HG03442 (cell line): Measurements from ENCODE around the gene SLC16A10.
"Not testable (repeated sequence)": the region's sequence is repeated elsewhere in the genome, so short reads cannot be mapped to it uniquely, and the experiment has no call there.

Source experiments
- ATAC-seq: cut with Tn5 transposase; IDR thresholded peaks from one replicate; pipeline ENCODE4 v1.9.1; 2021; ENCODE audit warnings: mild to moderate bottlenecking, moderate library complexity; ENCODE audit not compliant: unreplicated experiment

SLC16A10 gene

GRCh38 chr6:111254779-111255166 lies 167.5 kb downstream of the SLC16A10 start:
- no peak for ATAC-seq

- ATAC-seq, result not testable (repeated sequence)
Observed at GRCh38 chr6:111255838-111256237, 168.5 kb downstream of the SLC16A10 start.

- ATAC-seq, result no peak
Observed at GRCh38 chr6:111256646-111257045, 169.3 kb downstream of the SLC16A10 start.

GRCh38 chr6:111258010-111258409 lies 170.7 kb downstream of the SLC16A10 start:
- ATAC-seq, result no peak

GRCh38 chr6:111258615-111259088 lies 171.3 kb downstream of the SLC16A10 start:
- no peak for ATAC-seq

GRCh38 chr6:111259089-111259831 lies 172.0 kb downstream of the SLC16A10 start:
- ATAC-seq, result peak; percentile 98

GRCh38 chr6:111260570-111261298 lies 173.4 kb downstream of the SLC16A10 start:
- ATAC-seq, result no peak

- no peak for ATAC-seq
Observed at GRCh38 chr6:111263837-111264236, 176.5 kb downstream of the SLC16A10 start.

GRCh38 chr6:111265842-111266241 lies 178.5 kb downstream of the SLC16A10 start:
- ATAC-seq, result no peak

- no peak for ATAC-seq
Observed at GRCh38 chr6:111266276-111266675, 179.0 kb downstream of the SLC16A10 start.

GRCh38 chr6:111267764-111268333 lies 180.5 kb downstream of the SLC16A10 start:
- ATAC-seq, result no peak

GRCh38 chr6:111269401-111269970 lies 182.2 kb downstream of the SLC16A10 start:
- ATAC-seq, result no peak

GRCh38 chr6:111270121-111270520 lies 182.8 kb downstream of the SLC16A10 start:
- ATAC-seq, result no peak

- no peak for ATAC-seq
Observed at GRCh38 chr6:111274593-111275217, 187.4 kb downstream of the SLC16A10 start.

- no peak for ATAC-seq
Observed at GRCh38 chr6:111276335-111276734, 189.0 kb downstream of the SLC16A10 start.

GRCh38 chr6:111276736-111277135 lies 189.4 kb downstream of the SLC16A10 start:
- no peak for ATAC-seq

- no peak for ATAC-seq
Observed at GRCh38 chr6:111277819-111278218, 190.5 kb downstream of the SLC16A10 start.

- no peak for ATAC-seq
Observed at GRCh38 chr6:111278731-111279130, 191.4 kb downstream of the SLC16A10 start.

- no peak for ATAC-seq
Observed at GRCh38 chr6:111280445-111280955, 193.2 kb downstream of the SLC16A10 start.
